HCT116 (cell line): ENCODE measurements around the gene TCERG1L. TPM values are rescaled to one million over a fixed set of nuclear protein-coding genes. Genes with fewer than 3 reads are reported as not detected.

ENCODE experiments used
- ATAC-seq: fragments of 200-7000 bp; cut with Tn5 transposase; 2 replicates; pipeline ENCODE4 v1.9.1; 2020; ENCODE audit warnings: mild to moderate bottlenecking, moderate library complexity
- BruUV-seq: library from RNA; stranded (reverse); fragments of 400-500 nt; replicated peaks from 2 replicates; lab custom pipeline; 2021; lab: Mats Ljungman, UMichigan
- CTCF ChIA-PET: fragments of 300-600 bp; sonication (Branson Sonifier 250); formaldehyde crosslinking; loops from one replicate; lab custom pipeline; 2021; ENCODE audit warnings: antibody characterized with exemption; lab: Charles Lee
- POLR2A ChIA-PET: fragments of 300-600, 350-600 bp; sonication (Branson Sonifier 250); formaldehyde crosslinking; loops from one replicate; lab custom pipeline; 2021; ENCODE audit warnings: antibody characterized with exemption; lab: Charles Lee
- RAD21 ChIA-PET, 2 experiments: fragments of 300-600 bp; sonication (Branson Sonifier 250); formaldehyde crosslinking; loops; one replicate each; lab custom pipeline; 2023; ENCODE audit warnings: low total read pairs in 2 of 2; ENCODE audit not compliant: uncharacterized antibody in 2 of 2, unreplicated experiment in 2 of 2, low non-redundant PET in 1 of 2; lab: Charles Lee
- DNase-seq: peaks from one replicate; pipeline ENCODE4 v3.0.0-alpha.2; 2010; ENCODE audit warnings: low read depth, low spot score
- H2AFZ ChIP-seq: fragments of 200-600 bp; shearing (Covaris generic), sonication (generic); 2 replicates; pipeline ENCODE4 v1.6.1; 2017; ENCODE audit warnings: low read depth, mixed run types, mixed read lengths, antibody characterized with exemption, low read length; ENCODE audit not compliant: poor library complexity, severe bottlenecking
- H3K27ac ChIP-seq: 2 replicates; pipeline ENCODE4 v1.5.1; 2012; ENCODE audit warnings: low read depth, low read length
- H3K27me3 ChIP-seq: fragments of 200-600 bp; sonication (generic); 2 replicates; pipeline ENCODE4 v1.6.1; 2016; ENCODE audit warnings: mixed run types, low read length, mixed read lengths; ENCODE audit not compliant: insufficient read depth
- H3K36me3 ChIP-seq, 2 experiments: fragments of 200-500 bp in 1 of 2; fragments of 200-600 bp in 1 of 2; sonication (Bioruptor generic) in 1 of 2; sonication (generic) in 1 of 2; 2 replicates each; pipeline versions ENCODE4 v1.5.1 to v1.6.1; 2014 to 2016; ENCODE audit warnings: low read length in 2 of 2, inconsistent platforms in 1 of 2, mixed read lengths in 1 of 2, mixed run types in 1 of 2; ENCODE audit not compliant: insufficient read depth in 2 of 2, control insufficient read depth in 1 of 2
- H3K4me1 ChIP-seq, 2 experiments: fragments of 200-600 bp in 1 of 2; sonication (generic) in 1 of 2; 2 replicates each; pipeline versions ENCODE4 v1.5.1 to v1.6.1; 2012 to 2017; ENCODE audit warnings: low read length in 2 of 2, inconsistent platforms in 1 of 2, mild to moderate bottlenecking in 1 of 2, mixed read lengths in 1 of 2, mixed run types in 1 of 2, moderate library complexity in 1 of 2; ENCODE audit not compliant: insufficient read depth in 2 of 2, control insufficient read depth in 1 of 2
- H3K4me2 ChIP-seq: fragments of 200-600 bp; sonication (generic); 2 replicates; pipeline ENCODE4 v1.6.1; 2017; ENCODE audit warnings: mixed run types, low read length, mixed read lengths
- H3K4me3 ChIP-seq, 2 experiments: fragments of 200-600 bp in 1 of 2; sonication (generic) in 1 of 2; replicated peaks in 1 of 2; 2 replicates each; pipeline ENCODE4 v1.5.1; 2011 to 2016; ENCODE audit warnings: low read length in 2 of 2, control low read depth in 1 of 2, low read depth in 1 of 2, mild to moderate bottlenecking in 1 of 2, mixed read lengths in 1 of 2, mixed run types in 1 of 2
- H3K79me2 ChIP-seq: fragments of 200-600 bp; sonication (generic); 2 replicates; pipeline ENCODE4 v1.6.1; 2017; ENCODE audit warnings: mild to moderate bottlenecking, mixed run types, low read length, moderate library complexity, mixed read lengths; ENCODE audit not compliant: insufficient read depth
- H3K9ac ChIP-seq: fragments of 200-600 bp; sonication (generic); 2 replicates; pipeline ENCODE4 v1.6.1; 2016; ENCODE audit warnings: low read length, mixed read lengths
- H3K9me2 ChIP-seq: fragments of 200-600 bp; sonication (generic), shearing (Covaris generic); 2 replicates; pipeline ENCODE4 v1.6.1; 2017; ENCODE audit warnings: mixed run types, mild to moderate bottlenecking, moderate library complexity; ENCODE audit not compliant: insufficient read depth
- H3K9me3 ChIP-seq, 2 experiments: fragments of 200-500 bp in 1 of 2; fragments of 200-600 bp in 1 of 2; sonication (Bioruptor generic) in 1 of 2; sonication (generic) in 1 of 2; 2 replicates each; pipeline ENCODE4 v1.6.1; 2014 to 2017; ENCODE audit warnings: low read length in 2 of 2, mixed read lengths in 2 of 2, inconsistent platforms in 1 of 2, low read depth in 1 of 2, mild to moderate bottlenecking in 1 of 2, mixed run types in 1 of 2, moderate library complexity in 1 of 2; ENCODE audit not compliant: control insufficient read depth in 1 of 2, insufficient read depth in 1 of 2
- H4K20me1 ChIP-seq: fragments of 200-600 bp; sonication (generic), shearing (Covaris generic); 2 replicates; pipeline ENCODE4 v1.6.1; 2017; ENCODE audit warnings: mixed run types, mild to moderate bottlenecking, moderate library complexity; ENCODE audit not compliant: insufficient read depth
- ATF3 ChIP-seq: IDR thresholded peaks from 2 replicates; pipeline ENCODE4 v1.6.1; 2012
- CEBPB ChIP-seq: IDR thresholded peaks from 2 replicates; pipeline ENCODE4 v1.6.1; 2012; ENCODE audit warnings: low read depth
- EGR1 ChIP-seq: IDR thresholded peaks from 2 replicates; pipeline ENCODE4 v1.6.1; 2012; ENCODE audit warnings: low read depth
- ELF1 ChIP-seq: IDR thresholded peaks from 2 replicates; pipeline ENCODE4 v1.6.1; 2012; ENCODE audit warnings: low read depth, borderline replicate concordance
- EZH2phosphoT487 ChIP-seq: fragments of 200-600 bp; IDR thresholded peaks from 2 replicates; pipeline ENCODE4 v1.6.1; 2018; ENCODE audit warnings: antibody characterized with exemption, borderline replicate concordance
- FOSL1 ChIP-seq: IDR thresholded peaks from 2 replicates; pipeline ENCODE4 v1.6.1; 2012; ENCODE audit warnings: low read depth
- JUND ChIP-seq: IDR thresholded peaks from 2 replicates; pipeline ENCODE4 v1.6.1; 2012
- POLR2A ChIP-seq: IDR thresholded peaks from 2 replicates; pipeline ENCODE4 v1.7.0; 2011; ENCODE audit warnings: borderline replicate concordance; ENCODE audit not compliant: insufficient read depth, insufficient read length; ENCODE audit errors: extremely low read depth
- REST ChIP-seq: IDR thresholded peaks from 2 replicates; pipeline ENCODE4 v1.6.1; 2012; ENCODE audit warnings: low read depth
- SIN3A ChIP-seq: IDR thresholded peaks from 2 replicates; pipeline ENCODE4 v1.6.1; 2012; ENCODE audit warnings: low read depth
- SRF ChIP-seq: IDR thresholded peaks from 2 replicates; pipeline ENCODE4 v1.6.1; 2012; ENCODE audit warnings: low read depth
- TCF7L2 ChIP-seq: IDR thresholded peaks from 2 replicates; pipeline ENCODE4 v1.7.0; 2011; ENCODE audit warnings: borderline replicate concordance, inconsistent platforms; ENCODE audit not compliant: insufficient read depth, insufficient read length; ENCODE audit errors: extremely low read depth
- YY1 ChIP-seq: IDR thresholded peaks from 2 replicates; pipeline ENCODE4 v1.6.1; 2011; ENCODE audit warnings: low read length, low read depth, moderate library complexity, mild to moderate bottlenecking; ENCODE audit not compliant: insufficient replicate concordance; ENCODE audit errors: extremely low read depth
- ZNF274 ChIP-seq: fragments of 200-500 bp; sonication (Bioruptor generic); IDR thresholded peaks from 2 replicates; pipeline ENCODE4 v1.6.1; 2014; ENCODE audit warnings: mild to moderate bottlenecking, low read depth, low read length, inconsistent platforms
- intact Hi-C: fragments of 100-400 bp; cut with micrococcal nuclease; formaldehyde crosslinking; loops from 2 replicates; pipeline ENCODE4 v1.10.0; 2022
- total RNA-seq: library from RNA; stranded (reverse); gene quantifications from one replicate; pipeline ENCODE4 v1.2.1, GENCODE V29; 2021; ENCODE audit not compliant: unreplicated experiment

TCERG1L gene
- total RNA-seq, 1 experiment from 2014 or later: not detected

DNA sequence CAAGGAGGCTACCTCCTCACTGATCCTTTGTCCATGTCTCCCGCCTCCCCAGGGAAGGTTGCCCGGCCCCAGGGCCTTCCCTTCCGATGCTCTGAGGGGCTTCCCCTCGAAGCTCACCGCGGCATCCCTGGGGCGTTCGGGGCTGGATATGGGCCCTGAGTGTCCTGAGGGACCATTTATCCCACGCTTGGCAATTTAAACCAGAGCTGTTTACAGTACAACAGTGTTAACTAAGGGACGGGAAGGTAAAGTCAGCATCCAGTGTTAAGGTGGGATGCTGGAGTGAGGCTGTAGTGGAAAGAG is 92.0 kb downstream of the TCERG1L start (continued):
- no peak for TF ChIP-seq EGR1
- no peak for TF ChIP-seq SRF
- TF ChIP-seq TCF7L2: no peak
- no peak for TF ChIP-seq JUND

GRCh38 chr10:131218811-131219583 is 92.5 kb downstream of the TCERG1L start:
- BruUV-seq: no TSS peak
- ChIA-PET POLR2A (no interaction called here), RAD21 (no interaction called here), CTCF (no interaction called here)
- H4K20me1 ChIP-seq: no peaks in the 10 kb centered on the region
- H3K27ac ChIP-seq: no peak overlapping the region
- no peaks in the 10 kb centered on the region for H3K27me3 ChIP-seq
- no peak overlapping the region for H3K9ac ChIP-seq
- intact Hi-C loops: no loop called here
- no peak overlapping the region for H2AFZ ChIP-seq
- H3K4me1 ChIP-seq: no peaks in the 10 kb centered on the region
- DNase-seq (no peak), ATAC-seq (no peak)
- H3K9me2 ChIP-seq: no peaks in the 10 kb centered on the region
- TF ChIP-seq CEBPB (no peak), EZH2phosphoT487 (no peak), POLR2A (no peak), TCF7L2 (no peak), SIN3A (no peak), EGR1 (no peak), REST (no peak), ELF1 (no peak), ATF3 (no peak), ZNF274 (no peak), FOSL1 (no peak), YY1 (no peak)
- H3K79me2 ChIP-seq: no peaks in the 10 kb centered on the region
- no peaks in the 10 kb centered on the region for H3K9me3 ChIP-seq
- H3K4me2 ChIP-seq: no peak overlapping the region
- H3K36me3 ChIP-seq: no peaks in the 10 kb centered on the region
- no peak overlapping the region for H3K4me3 ChIP-seq
